GM18868 (cell line): ENCODE results near the gene ATP6V1C2.
A peak's percentile ranks its signal among the peaks of the same experiment; 100 is the strongest.

ENCODE experiments used
- ATAC-seq: cut with Tn5 transposase; IDR thresholded peaks from one replicate; pipeline ENCODE4 v1.9.1; 2021; ENCODE audit warnings: mild to moderate bottlenecking, moderate library complexity; ENCODE audit not compliant: unreplicated experiment

The ATP6V1C2 gene

DNA sequence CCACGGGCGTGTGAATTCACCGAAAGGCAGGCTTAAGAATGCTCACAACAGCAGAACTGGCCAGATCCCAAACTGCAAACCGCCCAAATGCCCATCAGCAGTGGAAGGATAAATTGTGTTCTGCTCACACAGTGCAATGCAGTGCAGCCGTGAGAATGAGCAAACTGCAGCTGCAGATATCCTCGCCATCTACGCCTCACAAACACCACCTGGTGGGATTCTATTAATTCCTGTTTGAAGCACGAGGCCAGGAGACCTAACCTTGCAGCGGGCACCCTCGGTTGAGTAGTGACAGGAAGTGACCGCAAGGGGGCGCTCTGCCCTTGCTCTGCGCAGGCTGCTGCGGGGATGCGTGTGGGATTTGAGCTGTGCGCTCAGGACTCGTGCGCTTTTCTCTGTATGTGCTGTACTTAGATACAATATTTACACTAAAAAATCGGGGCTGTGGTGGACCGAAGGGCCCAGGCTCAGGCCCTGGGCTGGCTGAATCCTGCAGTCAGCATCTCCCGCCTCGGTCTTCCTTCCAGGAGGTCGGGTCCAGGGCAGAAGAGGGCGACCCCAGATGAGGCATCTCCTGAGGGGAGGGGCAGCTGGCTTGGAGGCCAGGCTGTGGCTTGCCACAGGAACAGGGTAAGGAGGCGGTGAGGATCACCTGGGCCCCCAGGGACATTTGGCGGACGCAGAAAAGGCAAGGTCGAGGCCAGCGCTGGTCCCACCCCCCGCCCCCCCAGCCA, 110.9 kb downstream of the ATP6V1C2 start:
- peak; percentile 73 for ATAC-seq

DNA sequence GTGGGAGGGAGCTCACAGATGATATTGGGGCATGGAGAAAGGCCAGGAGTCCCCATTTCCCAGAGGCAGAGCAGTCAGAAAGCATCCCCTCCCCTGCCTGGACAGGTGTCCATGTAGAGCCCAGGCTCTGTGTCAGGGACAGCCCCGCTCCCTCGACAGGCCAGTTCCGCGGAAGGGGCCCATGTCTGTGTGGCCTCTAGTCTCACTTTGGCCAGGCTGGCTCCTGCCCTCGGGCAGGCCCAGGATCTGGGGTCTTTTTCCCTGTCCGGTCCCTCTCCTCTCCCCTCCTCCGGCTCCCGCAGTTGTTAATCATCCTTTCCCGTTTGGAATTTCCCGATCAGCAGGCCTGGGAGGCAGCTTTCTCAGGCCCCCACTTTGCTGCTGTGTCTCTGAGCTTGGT, 111.6 kb downstream of the ATP6V1C2 start:
- no peak for ATAC-seq

DNA sequence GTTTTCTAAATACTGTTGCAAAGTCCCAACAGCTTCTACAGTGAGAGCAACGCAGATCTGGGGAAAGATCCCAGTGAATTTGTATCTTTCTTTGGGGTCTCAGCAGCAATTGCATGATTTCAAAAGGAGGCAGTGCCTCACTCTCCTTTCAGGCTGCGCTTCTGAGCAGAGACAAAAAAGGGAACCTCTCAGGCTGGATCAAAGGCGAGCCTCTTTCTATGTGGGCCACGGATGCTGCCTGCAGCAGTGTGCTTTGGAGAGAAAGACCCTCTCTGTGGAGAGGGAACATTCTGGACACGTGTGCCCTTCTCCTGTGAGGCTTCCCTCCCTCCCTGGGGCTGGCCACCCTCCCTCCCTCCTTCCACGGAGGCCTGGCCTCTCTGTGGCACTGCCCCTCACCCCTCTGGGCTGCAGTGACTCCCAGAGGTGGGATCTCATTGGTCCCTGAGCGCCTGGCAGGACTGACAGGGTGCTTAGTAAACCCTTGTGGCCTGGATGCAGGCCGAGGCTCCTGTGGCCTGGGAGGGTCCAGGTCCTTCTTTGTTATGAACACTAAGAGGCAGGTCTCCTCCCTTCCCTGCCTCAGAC, 112.7 kb downstream of the ATP6V1C2 start:
- no peak for ATAC-seq
